Neural crest cell (in vitro differentiated cells): ENCODE data around the gene CDKAL1. TPM values are rescaled to one million over a fixed set of nuclear protein-coding genes. Genes with fewer than 3 reads are reported as not detected.

Experiments used
- DNase-seq: peaks from one replicate; pipeline ENCODE4 v3.0.0; 2021; ENCODE audit warnings: low read depth, mixed read lengths, low spot score
- H3K27ac Mint-ChIP-seq: one replicate; pipeline ENCODE4 v1.8.0; 2021; ENCODE audit warnings: mild to moderate bottlenecking, mixed read lengths; ENCODE audit not compliant: unreplicated experiment
- H3K27me3 Mint-ChIP-seq: 2 replicates; pipeline ENCODE4 v1.8.0; 2021; ENCODE audit warnings: low read depth, mild to moderate bottlenecking, mixed read lengths
- H3K36me3 Mint-ChIP-seq: 2 replicates; pipeline ENCODE4 v1.8.0; 2021; ENCODE audit warnings: low read depth, mild to moderate bottlenecking, mixed read lengths
- H3K4me1 Mint-ChIP-seq: 2 replicates; pipeline ENCODE4 v1.8.0; 2021; ENCODE audit warnings: mixed read lengths
- H3K4me3 Mint-ChIP-seq: one replicate; pipeline ENCODE4 v1.8.0; 2021; ENCODE audit warnings: mild to moderate bottlenecking, mixed read lengths
- H3K9me3 Mint-ChIP-seq: 2 replicates; pipeline ENCODE4 v1.8.0; 2021; ENCODE audit warnings: mixed read lengths
- total RNA-seq: library from RNA; stranded (reverse); gene quantifications from 2 replicates; pipeline ENCODE4 v1.2.1, GENCODE V29; 2021
- TF ChIP-seq, protein P1 (sequence below): fragments of 200-600 bp; sonication (generic); conservative IDR thresholded peaks from 2 replicates; pipeline ENCODE4 v1.5.0; 2021; ENCODE audit warnings: antibody characterized with exemption, mild to moderate bottlenecking

The CDKAL1 gene
- total RNA-seq, 1 donor from 2014 or later = 25.4 TPM

DNA sequence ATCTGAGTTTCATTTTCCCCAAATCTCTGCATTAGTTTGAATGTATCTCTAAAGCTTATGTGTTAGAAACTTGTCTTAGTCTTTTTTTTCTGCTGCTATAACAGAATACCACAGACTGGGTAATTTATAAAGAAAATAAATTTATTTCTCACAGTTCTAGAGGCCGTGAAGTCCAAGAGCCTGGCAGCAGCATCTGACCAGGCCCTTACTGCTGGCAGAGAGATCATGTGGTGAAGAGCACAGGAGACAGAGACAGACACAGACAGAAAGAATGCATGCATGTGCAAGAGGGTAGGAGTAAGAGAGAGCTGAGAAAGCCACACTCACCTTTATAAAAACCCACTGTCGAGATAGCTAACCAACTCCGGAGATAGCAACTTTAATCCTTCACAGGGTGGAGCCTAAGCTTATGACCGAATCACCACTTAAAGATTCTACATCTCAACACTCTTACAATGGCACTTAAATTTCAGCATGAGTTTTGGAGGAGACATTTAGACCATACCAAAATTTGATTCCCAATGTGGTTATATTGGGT, 646.6 kb downstream of the CDKAL1 start:
- peaks cover 3% of the 10 kb centered on the region for H3K36me3 Mint-ChIP-seq
- TF ChIP-seq, protein P1, sequence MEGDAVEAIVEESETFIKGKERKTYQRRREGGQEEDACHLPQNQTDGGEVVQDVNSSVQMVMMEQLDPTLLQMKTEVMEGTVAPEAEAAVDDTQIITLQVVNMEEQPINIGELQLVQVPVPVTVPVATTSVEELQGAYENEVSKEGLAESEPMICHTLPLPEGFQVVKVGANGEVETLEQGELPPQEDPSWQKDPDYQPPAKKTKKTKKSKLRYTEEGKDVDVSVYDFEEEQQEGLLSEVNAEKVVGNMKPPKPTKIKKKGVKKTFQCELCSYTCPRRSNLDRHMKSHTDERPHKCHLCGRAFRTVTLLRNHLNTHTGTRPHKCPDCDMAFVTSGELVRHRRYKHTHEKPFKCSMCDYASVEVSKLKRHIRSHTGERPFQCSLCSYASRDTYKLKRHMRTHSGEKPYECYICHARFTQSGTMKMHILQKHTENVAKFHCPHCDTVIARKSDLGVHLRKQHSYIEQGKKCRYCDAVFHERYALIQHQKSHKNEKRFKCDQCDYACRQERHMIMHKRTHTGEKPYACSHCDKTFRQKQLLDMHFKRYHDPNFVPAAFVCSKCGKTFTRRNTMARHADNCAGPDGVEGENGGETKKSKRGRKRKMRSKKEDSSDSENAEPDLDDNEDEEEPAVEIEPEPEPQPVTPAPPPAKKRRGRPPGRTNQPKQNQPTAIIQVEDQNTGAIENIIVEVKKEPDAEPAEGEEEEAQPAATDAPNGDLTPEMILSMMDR = no peak
- H3K27me3 Mint-ChIP-seq = no peaks in the 10 kb centered on the region
- H3K27ac Mint-ChIP-seq = no peak overlapping the region
- DNase-seq = no peak
- H3K4me1 Mint-ChIP-seq = peaks cover 27% of the 10 kb centered on the region
- no peaks in the 10 kb centered on the region for H3K9me3 Mint-ChIP-seq
- H3K4me3 Mint-ChIP-seq = no peak overlapping the region

DNA sequence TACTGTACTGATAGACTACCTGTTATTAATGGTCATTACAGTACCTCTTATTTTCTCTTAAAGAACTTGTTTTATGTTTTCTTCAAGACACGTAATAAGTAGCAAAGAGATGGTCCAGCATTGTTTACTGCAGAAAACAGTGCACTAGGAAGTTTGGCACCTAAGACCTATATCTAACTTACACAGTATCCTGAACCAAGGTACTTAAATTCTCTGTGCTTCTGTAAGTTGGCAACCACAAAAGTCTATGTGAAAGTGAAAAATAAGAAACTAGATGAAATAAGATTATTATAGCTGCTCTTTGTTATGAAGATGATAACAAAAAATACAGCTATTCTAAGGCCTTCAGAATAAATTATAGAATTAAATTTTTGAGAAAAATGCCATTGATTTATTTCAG, 647.6 kb downstream of the CDKAL1 start:
- no peak for DNase-seq
- H3K9me3 Mint-ChIP-seq = no peaks in the 10 kb centered on the region
- TF ChIP-seq, protein P1 = no peak
- H3K27ac Mint-ChIP-seq = no peak overlapping the region
- H3K36me3 Mint-ChIP-seq = peaks cover 3% of the 10 kb centered on the region
- H3K4me1 Mint-ChIP-seq = peaks cover 36% of the 10 kb centered on the region
- no peak overlapping the region for H3K4me3 Mint-ChIP-seq
- no peaks in the 10 kb centered on the region for H3K27me3 Mint-ChIP-seq

DNA sequence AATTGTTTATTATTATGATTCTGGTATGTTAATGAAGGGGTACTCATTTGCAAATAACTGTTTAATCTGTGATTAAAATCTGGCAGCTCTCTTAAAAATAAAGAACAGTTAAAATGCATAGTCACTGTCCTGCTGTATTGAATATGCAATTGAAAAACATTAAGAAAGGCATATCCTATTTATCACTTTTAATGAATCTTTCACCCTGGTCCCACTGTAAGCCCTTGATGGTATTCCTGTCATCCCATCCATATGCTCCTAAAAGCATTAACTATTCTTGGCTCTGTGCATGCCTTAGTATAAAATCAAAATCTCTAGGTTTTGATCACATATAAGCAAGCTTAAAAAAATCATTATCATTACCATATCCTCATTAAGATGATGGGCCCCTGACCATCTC, 648.3 kb downstream of the CDKAL1 start:
- DNase-seq = no peak
- peaks cover 3% of the 10 kb centered on the region for H3K36me3 Mint-ChIP-seq
- no peak overlapping the region for H3K27ac Mint-ChIP-seq
- no peaks in the 10 kb centered on the region for H3K27me3 Mint-ChIP-seq
- peaks cover 40% of the 10 kb centered on the region for H3K4me1 Mint-ChIP-seq
- no peak overlapping the region for H3K4me3 Mint-ChIP-seq
- no peaks in the 10 kb centered on the region for H3K9me3 Mint-ChIP-seq
- TF ChIP-seq, protein P1 = no peak

DNA sequence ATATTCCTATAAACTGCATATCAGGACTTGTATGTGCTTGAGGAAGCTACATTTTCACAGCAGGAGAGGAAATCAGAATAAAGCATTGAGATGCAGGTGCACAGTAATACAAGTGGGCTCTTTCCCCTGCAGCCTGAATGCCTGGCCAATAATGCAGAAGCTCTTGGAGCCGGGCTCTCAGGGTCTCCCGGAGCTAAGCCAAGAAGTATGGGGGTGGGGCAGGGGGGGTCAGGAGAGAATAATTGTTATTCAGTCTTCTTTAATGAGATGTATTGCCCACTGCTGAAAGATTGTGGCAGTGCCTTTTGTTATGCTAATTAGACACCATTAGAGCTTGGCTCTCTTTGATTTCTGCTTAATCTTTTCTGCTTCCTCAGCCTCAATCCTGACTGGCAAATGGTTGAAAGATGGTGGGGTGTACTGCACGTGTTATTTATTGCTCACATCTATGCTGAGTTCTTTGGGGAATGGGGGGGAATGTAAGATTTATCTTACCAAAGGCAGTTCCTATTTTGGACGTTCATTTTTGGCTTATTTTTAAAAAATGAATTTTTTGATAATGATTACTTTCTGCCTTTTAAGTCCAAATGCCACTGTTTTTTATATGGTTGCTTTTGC, 651.7 kb downstream of the CDKAL1 start:
- no peaks in the 10 kb centered on the region for H3K9me3 Mint-ChIP-seq
- H3K27me3 Mint-ChIP-seq = no peaks in the 10 kb centered on the region
- no peak for DNase-seq
- peak overlapping the region; percentile 79 for H3K27ac Mint-ChIP-seq
- TF ChIP-seq, protein P1 = no peak
- H3K4me3 Mint-ChIP-seq = peak overlapping the region; percentile 71
- H3K36me3 Mint-ChIP-seq = peaks cover 1% of the 10 kb centered on the region
- H3K4me1 Mint-ChIP-seq = peaks cover 68% of the 10 kb centered on the region

DNA sequence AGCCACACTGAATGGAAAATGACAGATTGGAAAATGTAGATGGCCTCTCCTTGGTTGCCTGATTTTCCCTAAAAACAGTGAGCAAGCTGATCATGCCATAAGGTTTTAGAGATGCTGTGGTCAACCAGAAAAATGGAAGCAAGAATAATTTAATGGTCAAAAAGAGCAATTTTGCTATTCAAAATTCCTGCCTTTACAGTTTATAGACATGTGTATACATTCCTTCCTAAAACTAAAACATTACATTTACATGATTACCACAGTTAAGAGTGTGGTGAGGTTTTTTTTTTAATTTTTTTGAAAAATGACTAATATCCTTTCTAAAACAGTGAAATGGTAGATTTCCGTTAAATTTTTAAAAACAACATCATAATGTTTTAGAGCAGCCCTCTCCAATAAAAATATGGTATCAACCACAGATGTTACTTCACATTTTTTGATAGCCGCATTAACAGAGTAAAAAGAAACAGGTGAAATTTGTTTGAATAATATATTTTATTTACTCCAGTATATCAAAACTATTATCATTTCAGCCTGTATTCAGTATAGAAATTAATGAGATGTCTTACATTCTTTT, 652.3 kb downstream of the CDKAL1 start:
- TF ChIP-seq, protein P1 = no peak
- Mint-ChIP-seq H3K4me1 (peaks cover 74% of the 10 kb centered on the region), H3K27me3 (no peaks in the 10 kb centered on the region), H3K27ac (peak overlapping the region; percentile 79), H3K36me3 (no peaks in the 10 kb centered on the region), H3K4me3 (peak overlapping the region; percentile 71), H3K9me3 (no peaks in the 10 kb centered on the region)
- no peak for DNase-seq
